ENCODE measurements around the gene MYPOP. TPM values are rescaled to one million over a fixed set of nuclear protein-coding genes. Genes with fewer than 3 reads are reported as not detected.

Gene MYPOP
- total and polyA plus RNA-seq, 10 of the 15 experiments (the other 5 are each of a cell fraction or from before 2014, with no cell fraction given): 0.47 to 9.4 (median 1.4) TPM

GRCh38 chr19:45902651-45903625 is 525 bp upstream of the MYPOP start (continued):
- TF ChIP-seq HDGF (IDR thresholded peaks at IDR 0.05): no peak; the same call in 1 of the 2 replicates
- TF ChIP-seq KAT2A (conservative IDR thresholded peaks at IDR 0.05; ENCODE audit: control insufficient read depth, low read depth, low read length): no peak
- no peak for TF ChIP-seq ZSCAN29 (IDR thresholded peaks at IDR 0.05)
- no peak for TF ChIP-seq BCLAF1 (IDR thresholded peaks at IDR 0.05)
- 0 out of 2 replicates have a peak, but pooled peaks have one; percentile 64 for TF ChIP-seq STAT1 (conservative IDR thresholded peaks at IDR 0.05)
- TF ChIP-seq BACH1 (IDR thresholded peaks at IDR 0.05; ENCODE audit: borderline replicate concordance): 0 out of 2 replicates have a peak, but pooled peaks have one; percentile 30
- TF ChIP-seq ZBED1 (IDR thresholded peaks at IDR 0.05; ENCODE audit: borderline replicate concordance): no peak
- peak; percentile 72; the same call in 1 of the 2 replicates for TF ChIP-seq SIN3A (IDR thresholded peaks at IDR 0.05; ENCODE audit: low read depth, low read length)
- TF ChIP-seq NFYB (IDR thresholded peaks at IDR 0.05; ENCODE audit: insufficient read depth, low read depth, low read length): peak; percentile 72
- TF ChIP-seq, protein P1, sequence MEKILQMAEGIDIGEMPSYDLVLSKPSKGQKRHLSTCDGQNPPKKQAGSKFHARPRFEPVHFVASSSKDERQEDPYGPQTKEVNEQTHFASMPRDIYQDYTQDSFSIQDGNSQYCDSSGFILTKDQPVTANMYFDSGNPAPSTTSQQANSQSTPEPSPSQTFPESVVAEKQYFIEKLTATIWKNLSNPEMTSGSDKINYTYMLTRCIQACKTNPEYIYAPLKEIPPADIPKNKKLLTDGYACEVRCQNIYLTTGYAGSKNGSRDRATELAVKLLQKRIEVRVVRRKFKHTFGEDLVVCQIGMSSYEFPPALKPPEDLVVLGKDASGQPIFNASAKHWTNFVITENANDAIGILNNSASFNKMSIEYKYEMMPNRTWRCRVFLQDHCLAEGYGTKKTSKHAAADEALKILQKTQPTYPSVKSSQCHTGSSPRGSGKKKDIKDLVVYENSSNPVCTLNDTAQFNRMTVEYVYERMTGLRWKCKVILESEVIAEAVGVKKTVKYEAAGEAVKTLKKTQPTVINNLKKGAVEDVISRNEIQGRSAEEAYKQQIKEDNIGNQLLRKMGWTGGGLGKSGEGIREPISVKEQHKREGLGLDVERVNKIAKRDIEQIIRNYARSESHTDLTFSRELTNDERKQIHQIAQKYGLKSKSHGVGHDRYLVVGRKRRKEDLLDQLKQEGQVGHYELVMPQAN (conservative IDR thresholded peaks at IDR 0.05): peak; percentile 46; the same call in 1 of the 2 replicates
- no peak for TF ChIP-seq NR2C1 (IDR thresholded peaks at IDR 0.05)
- no peak for TF ChIP-seq NFXL1 (IDR thresholded peaks at IDR 0.05; ENCODE audit: borderline replicate concordance)
- TF ChIP-seq, protein P2, sequence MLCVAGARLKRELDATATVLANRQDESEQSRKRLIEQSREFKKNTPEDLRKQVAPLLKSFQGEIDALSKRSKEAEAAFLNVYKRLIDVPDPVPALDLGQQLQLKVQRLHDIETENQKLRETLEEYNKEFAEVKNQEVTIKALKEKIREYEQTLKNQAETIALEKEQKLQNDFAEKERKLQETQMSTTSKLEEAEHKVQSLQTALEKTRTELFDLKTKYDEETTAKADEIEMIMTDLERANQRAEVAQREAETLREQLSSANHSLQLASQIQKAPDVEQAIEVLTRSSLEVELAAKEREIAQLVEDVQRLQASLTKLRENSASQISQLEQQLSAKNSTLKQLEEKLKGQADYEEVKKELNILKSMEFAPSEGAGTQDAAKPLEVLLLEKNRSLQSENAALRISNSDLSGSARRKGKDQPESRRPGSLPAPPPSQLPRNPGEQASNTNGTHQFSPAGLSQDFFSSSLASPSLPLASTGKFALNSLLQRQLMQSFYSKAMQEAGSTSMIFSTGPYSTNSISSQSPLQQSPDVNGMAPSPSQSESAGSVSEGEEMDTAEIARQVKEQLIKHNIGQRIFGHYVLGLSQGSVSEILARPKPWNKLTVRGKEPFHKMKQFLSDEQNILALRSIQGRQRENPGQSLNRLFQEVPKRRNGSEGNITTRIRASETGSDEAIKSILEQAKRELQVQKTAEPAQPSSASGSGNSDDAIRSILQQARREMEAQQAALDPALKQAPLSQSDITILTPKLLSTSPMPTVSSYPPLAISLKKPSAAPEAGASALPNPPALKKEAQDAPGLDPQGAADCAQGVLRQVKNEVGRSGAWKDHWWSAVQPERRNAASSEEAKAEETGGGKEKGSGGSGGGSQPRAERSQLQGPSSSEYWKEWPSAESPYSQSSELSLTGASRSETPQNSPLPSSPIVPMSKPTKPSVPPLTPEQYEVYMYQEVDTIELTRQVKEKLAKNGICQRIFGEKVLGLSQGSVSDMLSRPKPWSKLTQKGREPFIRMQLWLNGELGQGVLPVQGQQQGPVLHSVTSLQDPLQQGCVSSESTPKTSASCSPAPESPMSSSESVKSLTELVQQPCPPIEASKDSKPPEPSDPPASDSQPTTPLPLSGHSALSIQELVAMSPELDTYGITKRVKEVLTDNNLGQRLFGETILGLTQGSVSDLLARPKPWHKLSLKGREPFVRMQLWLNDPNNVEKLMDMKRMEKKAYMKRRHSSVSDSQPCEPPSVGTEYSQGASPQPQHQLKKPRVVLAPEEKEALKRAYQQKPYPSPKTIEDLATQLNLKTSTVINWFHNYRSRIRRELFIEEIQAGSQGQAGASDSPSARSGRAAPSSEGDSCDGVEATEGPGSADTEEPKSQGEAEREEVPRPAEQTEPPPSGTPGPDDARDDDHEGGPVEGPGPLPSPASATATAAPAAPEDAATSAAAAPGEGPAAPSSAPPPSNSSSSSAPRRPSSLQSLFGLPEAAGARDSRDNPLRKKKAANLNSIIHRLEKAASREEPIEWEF (IDR thresholded peaks at IDR 0.05; ENCODE audit: insufficient replicate concordance, low read depth, low read length): no peak
- TF ChIP-seq ESRRA (IDR thresholded peaks at IDR 0.05; ENCODE audit: low read length): 0 out of 2 replicates have a peak, but pooled peaks have one; percentile 15
- no peak for TF ChIP-seq ATF2 (IDR thresholded peaks at IDR 0.05; ENCODE audit: low read length)
- no peak for TF ChIP-seq JUND (IDR thresholded peaks at IDR 0.05; ENCODE audit: low read depth, low read length)
- TF ChIP-seq BHLHE40 (IDR thresholded peaks at IDR 0.05; ENCODE audit: borderline replicate concordance in 1 of 2, low read depth in 2 of 2, low read length in 1 of 2): peak; percentile 19 to 48; a peak in 2 of 4 replicates

Data from GM12878 (cell line).